AG09319 (cell line): Measurements from ENCODE around the gene ACVR1B.

Source experiments
- DNase-seq: peaks from one replicate; pipeline ENCODE4 v3.0.0-alpha.2; 2010; ENCODE audit warnings: low read depth; ENCODE audit errors: extremely low read depth
- CTCF ChIP-seq: IDR thresholded peaks from 2 replicates; pipeline ENCODE4 v1.5.1; 2011; ENCODE audit warnings: low read depth, mild to moderate bottlenecking, inconsistent platforms, low read length, moderate library complexity

Gene ACVR1B

GRCh38 chr12:52011602-52012214 is 60.2 kb downstream of the ACVR1B start:
- no peak for DNase-seq
- no peak for TF ChIP-seq CTCF

GRCh38 chr12:52013626-52014310 is 62.3 kb downstream of the ACVR1B start:
- DNase-seq: no peak
- TF ChIP-seq CTCF: no peak

GRCh38 chr12:52014567-52015530 is 63.4 kb downstream of the ACVR1B start:
- TF ChIP-seq CTCF: no peak
- DNase-seq: no peak

- DNase-seq: no peak
- no peak for TF ChIP-seq CTCF
Observed at GRCh38 chr12:52015532-52016041, 64.1 kb downstream of the ACVR1B start.

GRCh38 chr12:52018433-52019112 is 67.1 kb downstream of the ACVR1B start:
- no peak for DNase-seq
- TF ChIP-seq CTCF: no peak

- DNase-seq: no peak
- TF ChIP-seq CTCF: no peak
Observed at GRCh38 chr12:52019113-52019770, 67.7 kb downstream of the ACVR1B start.
